Neural cell (in vitro differentiated cells): ENCODE data around the gene SELENOI.

Experiments
- SMC3 ChIP-seq: fragments of 450-650 bp; conservative IDR thresholded peaks from 2 replicates; pipeline ENCODE4 v1.6.1; 2014; ENCODE audit warnings: antibody characterized with exemption, mild to moderate bottlenecking, moderate library complexity; ENCODE audit not compliant: poor library complexity
- TF ChIP-seq, protein P1 (sequence below): fragments of 450-650 bp; IDR thresholded peaks from 2 replicates; pipeline ENCODE4 v1.5.1; 2014; ENCODE audit warnings: antibody characterized with exemption, mild to moderate bottlenecking, moderate library complexity; ENCODE audit not compliant: poor library complexity, severe bottlenecking

DNA sequence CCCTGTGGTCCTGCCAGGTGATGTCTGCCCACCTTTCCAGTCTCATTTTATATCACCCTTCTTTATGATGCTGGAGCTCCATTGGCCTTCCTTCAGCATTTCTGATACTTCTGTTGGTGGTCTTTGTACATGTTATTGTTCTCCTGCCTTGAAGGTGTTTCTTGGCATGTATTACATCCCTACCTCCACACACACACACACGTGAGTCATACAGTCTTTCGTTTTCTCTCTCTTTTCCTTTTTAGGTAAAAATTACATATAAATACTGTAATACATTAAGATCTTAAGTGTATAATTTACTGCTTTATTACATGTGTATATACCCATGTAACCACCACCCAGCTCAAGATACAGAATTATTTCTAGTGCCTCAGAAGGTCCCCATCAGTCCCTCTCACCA lies 10.8 kb downstream of the SELENOI start:
- TF ChIP-seq, protein P1, sequence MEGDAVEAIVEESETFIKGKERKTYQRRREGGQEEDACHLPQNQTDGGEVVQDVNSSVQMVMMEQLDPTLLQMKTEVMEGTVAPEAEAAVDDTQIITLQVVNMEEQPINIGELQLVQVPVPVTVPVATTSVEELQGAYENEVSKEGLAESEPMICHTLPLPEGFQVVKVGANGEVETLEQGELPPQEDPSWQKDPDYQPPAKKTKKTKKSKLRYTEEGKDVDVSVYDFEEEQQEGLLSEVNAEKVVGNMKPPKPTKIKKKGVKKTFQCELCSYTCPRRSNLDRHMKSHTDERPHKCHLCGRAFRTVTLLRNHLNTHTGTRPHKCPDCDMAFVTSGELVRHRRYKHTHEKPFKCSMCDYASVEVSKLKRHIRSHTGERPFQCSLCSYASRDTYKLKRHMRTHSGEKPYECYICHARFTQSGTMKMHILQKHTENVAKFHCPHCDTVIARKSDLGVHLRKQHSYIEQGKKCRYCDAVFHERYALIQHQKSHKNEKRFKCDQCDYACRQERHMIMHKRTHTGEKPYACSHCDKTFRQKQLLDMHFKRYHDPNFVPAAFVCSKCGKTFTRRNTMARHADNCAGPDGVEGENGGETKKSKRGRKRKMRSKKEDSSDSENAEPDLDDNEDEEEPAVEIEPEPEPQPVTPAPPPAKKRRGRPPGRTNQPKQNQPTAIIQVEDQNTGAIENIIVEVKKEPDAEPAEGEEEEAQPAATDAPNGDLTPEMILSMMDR, result no peak
- TF ChIP-seq SMC3, result no peak
